ENCODE measurements around the gene ANKH.

- no peak for TF ChIP-seq CTCF (optimal IDR thresholded peaks at IDR 0.05 in 1 of 3, IDR thresholded peaks at IDR 0.05 in 1 of 3, conservative IDR thresholded peaks at IDR 0.05 in 1 of 3; ENCODE audit: extremely low read depth in 1 of 3, insufficient read depth in 2 of 3, low read length in 3 of 3)
- no peak for TF ChIP-seq EZH2 (IDR thresholded peaks at IDR 0.05; ENCODE audit: low read length)
These were observed 120.9 kb downstream of the ANKH start for GRCh38 chr5:14750712-14751111.
